A549 (cell line): ENCODE measurements around the gene ERICH2.

Source experiments
- EP300 ChIP-seq, 2 experiments: fragments of >200 bp; sonication (Bioruptor Twin); formaldehyde crosslinking; IDR thresholded peaks; 2 replicates in 1 of 2; 3 replicates in 1 of 2; pipeline ENCODE4 v1.6.1; 2016 to 2017
- JUN ChIP-seq, 2 experiments: fragments of >200 bp; sonication (Bioruptor Twin); formaldehyde crosslinking; IDR thresholded peaks; 2 replicates in 1 of 2; 3 replicates in 1 of 2; pipeline ENCODE4 v1.6.1; 2016 to 2017
- RAD21 ChIP-seq, 2 experiments: fragments of >200 bp in 1 of 2; sonication (Bioruptor Twin) in 1 of 2; formaldehyde crosslinking in 1 of 2; IDR thresholded peaks in 1 of 2; conservative IDR thresholded peaks in 1 of 2; 2 replicates in 1 of 2; 3 replicates in 1 of 2; pipeline ENCODE4 v1.6.1; 2012 to 2018; ENCODE audit warnings: inconsistent platforms in 1 of 2
- TF ChIP-seq, protein P1 (sequence below): fragments of >200 bp; sonication (Bioruptor Twin); formaldehyde crosslinking; IDR thresholded peaks from 3 replicates; pipeline ENCODE4 v1.5.1; 2016
- TF ChIP-seq, protein P2 (sequence below): fragments of 450-650 bp; IDR thresholded peaks from 2 replicates; pipeline ENCODE4 v1.6.1; 2014; ENCODE audit warnings: antibody characterized with exemption

DNA sequence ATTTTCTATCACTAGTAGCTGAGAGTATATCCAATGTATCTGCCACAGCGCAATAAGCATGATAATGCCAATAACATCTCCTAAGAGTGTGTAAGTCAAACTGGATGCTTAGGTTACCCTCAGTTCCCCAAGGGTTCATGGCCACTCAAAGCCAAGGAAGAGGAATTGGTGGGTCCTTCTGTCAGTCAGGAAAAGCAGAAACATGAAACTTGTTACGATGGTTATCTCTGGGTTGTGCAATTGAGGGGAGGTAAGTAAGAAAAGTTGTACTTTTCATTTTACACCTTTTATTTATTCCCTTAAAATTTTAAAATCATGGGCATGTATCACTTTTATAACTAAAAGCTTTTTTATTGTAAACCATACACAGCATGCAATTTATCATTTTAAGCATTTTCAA, 36.4 kb downstream of the ERICH2 start:
- TF ChIP-seq EP300 (IDR thresholded peaks at IDR 0.05) (no peak), RAD21 (conservative IDR thresholded peaks at IDR 0.05 in 1 of 2, IDR thresholded peaks at IDR 0.05 in 1 of 2) (no peak), JUN (IDR thresholded peaks at IDR 0.05) (no peak)
- TF ChIP-seq, protein P1, sequence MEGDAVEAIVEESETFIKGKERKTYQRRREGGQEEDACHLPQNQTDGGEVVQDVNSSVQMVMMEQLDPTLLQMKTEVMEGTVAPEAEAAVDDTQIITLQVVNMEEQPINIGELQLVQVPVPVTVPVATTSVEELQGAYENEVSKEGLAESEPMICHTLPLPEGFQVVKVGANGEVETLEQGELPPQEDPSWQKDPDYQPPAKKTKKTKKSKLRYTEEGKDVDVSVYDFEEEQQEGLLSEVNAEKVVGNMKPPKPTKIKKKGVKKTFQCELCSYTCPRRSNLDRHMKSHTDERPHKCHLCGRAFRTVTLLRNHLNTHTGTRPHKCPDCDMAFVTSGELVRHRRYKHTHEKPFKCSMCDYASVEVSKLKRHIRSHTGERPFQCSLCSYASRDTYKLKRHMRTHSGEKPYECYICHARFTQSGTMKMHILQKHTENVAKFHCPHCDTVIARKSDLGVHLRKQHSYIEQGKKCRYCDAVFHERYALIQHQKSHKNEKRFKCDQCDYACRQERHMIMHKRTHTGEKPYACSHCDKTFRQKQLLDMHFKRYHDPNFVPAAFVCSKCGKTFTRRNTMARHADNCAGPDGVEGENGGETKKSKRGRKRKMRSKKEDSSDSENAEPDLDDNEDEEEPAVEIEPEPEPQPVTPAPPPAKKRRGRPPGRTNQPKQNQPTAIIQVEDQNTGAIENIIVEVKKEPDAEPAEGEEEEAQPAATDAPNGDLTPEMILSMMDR: no peak
- TF ChIP-seq, protein P2, sequence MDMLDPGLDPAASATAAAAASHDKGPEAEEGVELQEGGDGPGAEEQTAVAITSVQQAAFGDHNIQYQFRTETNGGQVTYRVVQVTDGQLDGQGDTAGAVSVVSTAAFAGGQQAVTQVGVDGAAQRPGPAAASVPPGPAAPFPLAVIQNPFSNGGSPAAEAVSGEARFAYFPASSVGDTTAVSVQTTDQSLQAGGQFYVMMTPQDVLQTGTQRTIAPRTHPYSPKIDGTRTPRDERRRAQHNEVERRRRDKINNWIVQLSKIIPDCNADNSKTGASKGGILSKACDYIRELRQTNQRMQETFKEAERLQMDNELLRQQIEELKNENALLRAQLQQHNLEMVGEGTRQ: no peak
